Brain microvascular endothelial cell (primary cell): ENCODE results near the gene SPATA19.

Experiments used
- DNase-seq: peaks from one replicate; pipeline ENCODE4 v3.0.0-alpha.2; 2020
- H3K27ac ChIP-seq: fragments of 250-450 bp; sonication (Bioruptor Pico); 2 replicates; pipeline ENCODE4 v1.5.1; 2020; ENCODE audit warnings: mild to moderate bottlenecking, moderate library complexity
- H3K27me3 ChIP-seq: fragments of 250-450 bp; sonication (Bioruptor Pico); replicated peaks from 2 replicates; pipeline ENCODE4 v1.5.1; 2020; ENCODE audit warnings: mild to moderate bottlenecking
- H3K36me3 ChIP-seq: fragments of 250-450 bp; sonication (Bioruptor Pico); replicated peaks from 2 replicates; pipeline ENCODE4 v1.5.1; 2020; ENCODE audit warnings: mild to moderate bottlenecking
- H3K4me3 ChIP-seq: 2 replicates; pipeline ENCODE4 v1.5.1; 2011; ENCODE audit warnings: low read depth, mild to moderate bottlenecking, control low read depth, low read length, moderate library complexity
- in situ Hi-C: cut with HindIII; loops from 2 replicates; pipeline ENCODE4 v1.10.0; 2017; ENCODE audit warnings: low sequenced_read_pairs, low pct_ligation_motif_present
- TF ChIP-seq, protein P1 (sequence below): IDR thresholded peaks from 2 replicates; pipeline ENCODE4 v1.5.1; 2011; ENCODE audit warnings: low read depth, mild to moderate bottlenecking, moderate library complexity, low read length, control low read depth, inconsistent platforms; ENCODE audit errors: missing control alignments

Gene SPATA19

DNA sequence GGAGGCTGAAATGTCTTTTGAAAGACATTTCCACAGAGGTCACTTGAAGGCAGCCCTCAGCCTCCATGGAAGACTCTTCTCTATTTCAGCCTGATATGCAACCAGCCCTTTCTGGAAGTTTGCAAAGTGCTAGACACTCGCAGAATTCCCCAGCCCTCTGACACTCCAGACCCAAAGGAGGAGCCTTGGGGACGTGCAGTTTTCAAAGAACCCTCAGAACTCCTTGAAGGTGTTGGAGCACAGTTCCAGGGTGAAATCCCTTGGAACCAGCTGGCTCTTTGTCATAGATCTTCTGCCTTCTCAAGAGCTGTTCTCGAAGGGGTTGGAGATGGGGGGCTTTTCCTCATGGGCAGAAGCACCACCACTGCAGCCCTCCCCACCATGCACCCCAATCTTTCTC, 19.6 kb downstream of the SPATA19 start:
- no peaks in the 10 kb centered on the region for H3K27me3 ChIP-seq
- H3K36me3 ChIP-seq: no peaks in the 10 kb centered on the region
- no peak for DNase-seq
- no peak overlapping the region for H3K4me3 ChIP-seq
- in situ Hi-C loops: no loop called here
- TF ChIP-seq, protein P1, sequence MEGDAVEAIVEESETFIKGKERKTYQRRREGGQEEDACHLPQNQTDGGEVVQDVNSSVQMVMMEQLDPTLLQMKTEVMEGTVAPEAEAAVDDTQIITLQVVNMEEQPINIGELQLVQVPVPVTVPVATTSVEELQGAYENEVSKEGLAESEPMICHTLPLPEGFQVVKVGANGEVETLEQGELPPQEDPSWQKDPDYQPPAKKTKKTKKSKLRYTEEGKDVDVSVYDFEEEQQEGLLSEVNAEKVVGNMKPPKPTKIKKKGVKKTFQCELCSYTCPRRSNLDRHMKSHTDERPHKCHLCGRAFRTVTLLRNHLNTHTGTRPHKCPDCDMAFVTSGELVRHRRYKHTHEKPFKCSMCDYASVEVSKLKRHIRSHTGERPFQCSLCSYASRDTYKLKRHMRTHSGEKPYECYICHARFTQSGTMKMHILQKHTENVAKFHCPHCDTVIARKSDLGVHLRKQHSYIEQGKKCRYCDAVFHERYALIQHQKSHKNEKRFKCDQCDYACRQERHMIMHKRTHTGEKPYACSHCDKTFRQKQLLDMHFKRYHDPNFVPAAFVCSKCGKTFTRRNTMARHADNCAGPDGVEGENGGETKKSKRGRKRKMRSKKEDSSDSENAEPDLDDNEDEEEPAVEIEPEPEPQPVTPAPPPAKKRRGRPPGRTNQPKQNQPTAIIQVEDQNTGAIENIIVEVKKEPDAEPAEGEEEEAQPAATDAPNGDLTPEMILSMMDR: no peak
- H3K27ac ChIP-seq: no peak overlapping the region

GRCh38 chr11:133825156-133825555, 20.2 kb downstream of the SPATA19 start:
- Histone ChIP-seq H3K27ac (no peak overlapping the region), H3K4me3 (no peak overlapping the region), H3K36me3 (no peaks in the 10 kb centered on the region), H3K27me3 (no peaks in the 10 kb centered on the region)
- DNase-seq: no peak
- in situ Hi-C loops: no loop called here
- TF ChIP-seq, protein P1: no peak

DNA sequence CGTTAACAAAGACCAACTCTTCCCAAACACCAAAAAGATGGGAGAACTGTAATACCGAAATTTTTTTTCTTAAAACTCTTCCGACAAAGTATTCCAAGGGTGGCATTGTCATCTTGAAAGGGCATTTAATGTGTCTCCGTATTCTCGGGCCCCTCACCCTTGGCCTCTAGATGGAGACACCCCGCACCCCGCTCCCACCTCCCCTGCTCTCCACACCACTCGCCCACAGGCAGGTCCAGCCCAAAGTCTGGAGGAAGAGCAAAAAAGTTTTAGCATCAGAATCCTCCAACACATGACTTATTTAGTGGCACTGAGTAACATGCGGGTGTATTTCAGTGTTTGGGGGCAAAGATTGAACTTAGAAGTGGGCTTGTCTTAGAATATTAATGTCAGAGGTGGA, 20.7 kb downstream of the SPATA19 start:
- TF ChIP-seq, protein P1: no peak
- in situ Hi-C loops: no loop called here
- H3K27ac ChIP-seq: no peak overlapping the region
- H3K4me3 ChIP-seq: no peak overlapping the region
- no peaks in the 10 kb centered on the region for H3K27me3 ChIP-seq
- no peaks in the 10 kb centered on the region for H3K36me3 ChIP-seq
- DNase-seq: no peak

DNA sequence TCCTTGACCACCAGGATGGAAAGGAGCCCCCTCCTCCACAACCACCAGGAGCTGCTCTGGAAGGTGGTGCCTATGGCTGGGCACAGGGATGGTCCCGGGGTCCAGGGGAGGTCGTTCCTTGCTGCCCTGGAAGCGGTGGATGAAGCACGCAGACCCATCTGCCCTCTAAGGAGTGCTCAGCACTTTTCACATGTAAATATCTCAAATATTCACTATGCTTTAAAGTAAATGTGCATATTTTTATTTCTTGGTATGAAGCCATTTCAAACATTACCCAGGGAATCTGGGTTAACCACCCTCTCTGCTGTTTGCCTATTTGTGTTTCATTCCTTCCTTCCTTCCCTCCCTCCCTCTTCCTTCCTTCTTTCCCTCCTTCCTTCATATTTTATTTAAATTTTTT, 21.7 kb downstream of the SPATA19 start:
- Histone ChIP-seq H3K27ac (no peak overlapping the region), H3K27me3 (no peaks in the 10 kb centered on the region), H3K4me3 (no peak overlapping the region), H3K36me3 (no peaks in the 10 kb centered on the region)
- no peak for DNase-seq
- in situ Hi-C loops: no loop called here
- TF ChIP-seq, protein P1: no peak

DNA sequence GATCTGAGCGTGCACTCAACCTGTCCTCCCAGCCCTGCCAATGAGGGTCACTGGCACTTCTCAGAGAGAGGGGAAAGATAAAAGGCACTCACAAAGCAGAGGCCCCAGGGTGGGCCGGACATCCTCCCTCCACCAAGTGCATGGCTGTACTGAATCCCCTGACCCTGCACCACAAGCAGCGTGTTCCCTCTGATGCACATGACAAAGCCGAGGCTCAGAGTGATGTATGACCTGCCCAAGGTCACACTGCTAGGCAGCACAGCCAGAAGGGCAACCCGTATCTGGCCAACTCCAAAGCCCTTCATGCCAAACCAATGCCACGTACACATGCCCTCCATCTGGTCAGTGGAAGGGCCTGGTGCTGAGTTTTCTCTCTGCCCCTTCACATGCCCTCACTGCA, 22.1 kb downstream of the SPATA19 start:
- no peaks in the 10 kb centered on the region for H3K36me3 ChIP-seq
- H3K4me3 ChIP-seq: no peak overlapping the region
- TF ChIP-seq, protein P1: no peak
- no peak for DNase-seq
- in situ Hi-C loops: no loop called here
- H3K27ac ChIP-seq: no peak overlapping the region
- H3K27me3 ChIP-seq: no peaks in the 10 kb centered on the region

DNA sequence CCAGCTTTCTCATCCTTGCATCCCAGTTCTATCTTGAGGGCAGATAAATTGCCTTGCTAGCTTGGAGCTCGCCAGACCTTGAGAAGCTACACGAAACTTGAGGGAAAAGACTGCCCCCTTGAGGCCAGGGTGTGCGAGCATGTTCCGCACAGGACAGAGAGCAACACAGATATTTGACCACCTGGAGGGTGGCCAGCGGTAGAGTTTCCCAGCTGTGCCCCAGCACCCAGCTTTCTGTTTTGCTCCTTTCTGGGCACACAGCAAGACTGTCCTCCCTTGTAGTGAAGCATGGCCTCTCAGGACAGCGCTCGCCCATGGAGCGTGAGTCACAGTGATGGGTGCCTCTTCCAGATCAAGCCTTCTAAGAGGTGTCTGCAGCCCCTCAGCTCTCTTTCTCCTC, 23.5 kb downstream of the SPATA19 start:
- TF ChIP-seq, protein P1: peak; percentile 23
- no peaks in the 10 kb centered on the region for H3K27me3 ChIP-seq
- no peaks in the 10 kb centered on the region for H3K36me3 ChIP-seq
- no peak overlapping the region for H3K4me3 ChIP-seq
- in situ Hi-C loops: no loop called here
- DNase-seq: no peak
- H3K27ac ChIP-seq: no peak overlapping the region
